GM12875 (cell line): Measurements from ENCODE around the gene BRF1.

Experiments
- H3K4me3 ChIP-seq: one replicate; pipeline ENCODE4 v1.5.1; 2011; ENCODE audit warnings: low read depth, low read length, control low read depth
- TF ChIP-seq, protein P1 (sequence below): IDR thresholded peaks from 2 replicates; pipeline ENCODE4 v1.5.1; 2011; ENCODE audit warnings: low read depth, mild to moderate bottlenecking, control low read depth, inconsistent platforms, low read length, moderate library complexity, borderline replicate concordance; ENCODE audit not compliant: insufficient read depth

The BRF1 gene

DNA sequence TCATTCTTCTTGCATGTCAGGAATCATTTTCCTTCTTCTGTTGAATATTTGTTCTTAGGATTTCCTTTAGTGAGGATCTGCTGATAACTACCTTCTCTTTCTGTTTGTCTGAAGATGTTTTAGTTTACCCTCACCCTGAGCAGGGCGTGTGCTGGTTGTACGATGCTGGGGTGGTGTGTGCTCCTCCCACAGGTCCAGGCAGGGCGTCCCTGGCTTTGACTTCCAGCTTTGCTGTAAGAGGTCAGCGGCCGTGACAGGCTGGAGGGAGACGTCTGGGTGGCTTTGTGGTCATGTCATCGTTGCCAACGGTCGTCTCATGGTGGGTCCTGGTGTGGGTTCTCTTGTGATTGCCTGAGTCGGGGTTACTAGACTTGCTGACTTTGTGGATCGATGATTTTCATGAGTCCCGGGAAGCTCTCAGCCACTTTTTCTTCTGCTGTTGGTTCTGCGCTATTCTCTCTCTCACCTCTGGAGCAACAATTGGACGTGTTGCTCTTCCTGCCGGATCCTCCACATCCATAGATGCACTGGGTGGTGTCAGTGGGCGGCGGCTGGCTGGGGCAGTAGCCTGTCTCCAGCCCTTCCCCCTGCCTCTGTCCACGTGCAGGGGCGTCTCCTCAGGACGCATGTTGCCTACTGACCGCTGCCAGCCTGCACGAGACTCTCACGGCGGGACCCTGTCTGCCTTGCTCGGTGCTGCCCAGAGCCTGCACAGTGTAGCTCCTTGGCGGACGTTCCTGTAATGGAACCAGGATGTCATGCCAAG is 22.2 kb upstream of the BRF1 start:
- H3K4me3 ChIP-seq: no peak overlapping the region
- TF ChIP-seq, protein P1, sequence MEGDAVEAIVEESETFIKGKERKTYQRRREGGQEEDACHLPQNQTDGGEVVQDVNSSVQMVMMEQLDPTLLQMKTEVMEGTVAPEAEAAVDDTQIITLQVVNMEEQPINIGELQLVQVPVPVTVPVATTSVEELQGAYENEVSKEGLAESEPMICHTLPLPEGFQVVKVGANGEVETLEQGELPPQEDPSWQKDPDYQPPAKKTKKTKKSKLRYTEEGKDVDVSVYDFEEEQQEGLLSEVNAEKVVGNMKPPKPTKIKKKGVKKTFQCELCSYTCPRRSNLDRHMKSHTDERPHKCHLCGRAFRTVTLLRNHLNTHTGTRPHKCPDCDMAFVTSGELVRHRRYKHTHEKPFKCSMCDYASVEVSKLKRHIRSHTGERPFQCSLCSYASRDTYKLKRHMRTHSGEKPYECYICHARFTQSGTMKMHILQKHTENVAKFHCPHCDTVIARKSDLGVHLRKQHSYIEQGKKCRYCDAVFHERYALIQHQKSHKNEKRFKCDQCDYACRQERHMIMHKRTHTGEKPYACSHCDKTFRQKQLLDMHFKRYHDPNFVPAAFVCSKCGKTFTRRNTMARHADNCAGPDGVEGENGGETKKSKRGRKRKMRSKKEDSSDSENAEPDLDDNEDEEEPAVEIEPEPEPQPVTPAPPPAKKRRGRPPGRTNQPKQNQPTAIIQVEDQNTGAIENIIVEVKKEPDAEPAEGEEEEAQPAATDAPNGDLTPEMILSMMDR: no peak

DNA sequence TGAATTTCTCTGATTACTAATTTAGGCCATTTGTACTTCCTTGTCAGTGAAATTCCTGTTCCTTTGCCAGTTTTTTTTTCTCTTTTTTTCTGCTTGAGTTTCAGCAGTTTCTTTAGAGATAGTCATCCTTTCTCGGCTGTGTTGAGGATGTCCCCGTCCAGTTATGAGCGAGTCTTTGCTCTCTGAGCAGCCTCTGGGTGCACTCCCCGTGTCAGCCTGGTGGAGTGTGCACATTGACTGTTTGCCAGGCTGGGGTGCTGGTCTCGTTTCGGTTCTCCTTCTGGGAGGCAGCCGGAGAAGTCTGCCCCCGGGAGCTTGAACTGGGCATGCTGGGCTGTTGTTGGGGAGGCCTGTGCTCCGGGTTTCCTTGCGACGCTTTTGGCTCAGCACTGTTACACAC is 16.7 kb upstream of the BRF1 start:
- H3K4me3 ChIP-seq: no peak overlapping the region
- TF ChIP-seq, protein P1: no peak

DNA sequence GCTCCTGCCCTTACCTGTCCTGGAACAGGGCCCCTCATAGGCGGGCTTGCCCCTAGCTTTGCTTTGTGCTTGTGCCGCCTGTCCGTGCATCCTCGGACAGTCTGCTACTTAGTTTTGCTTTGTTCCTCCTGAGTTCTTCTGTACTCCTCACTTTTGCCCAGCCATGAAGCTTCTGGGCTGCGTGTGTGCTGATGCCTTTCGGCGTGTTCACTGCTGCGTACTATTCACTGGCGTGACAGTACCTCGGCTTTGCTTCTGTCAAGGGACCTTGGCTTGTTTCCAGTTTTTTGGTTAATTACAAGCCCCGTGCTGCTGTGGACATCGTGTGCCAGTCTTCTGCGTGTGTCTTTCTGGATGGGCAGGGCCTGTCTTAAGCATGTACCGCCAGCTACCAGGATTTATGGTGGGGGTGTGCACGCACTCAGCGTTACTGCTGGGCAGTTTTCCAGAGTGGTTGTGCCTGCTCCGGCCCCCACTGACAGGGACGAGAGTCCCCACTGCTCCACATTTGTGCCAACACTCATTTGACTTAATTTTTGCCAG is 16.2 kb upstream of the BRF1 start:
- no peak overlapping the region for H3K4me3 ChIP-seq
- TF ChIP-seq, protein P1: no peak

- H3K4me3 ChIP-seq: no peak overlapping the region
- TF ChIP-seq, protein P1: no peak
Measured at GRCh38 chr14:105316577-105316941, 15.8 kb upstream of the BRF1 start.

GRCh38 chr14:105315941-105316576 is 15.3 kb upstream of the BRF1 start:
- H3K4me3 ChIP-seq: peak overlapping the region; percentile 69
- TF ChIP-seq, protein P1: no peak

DNA sequence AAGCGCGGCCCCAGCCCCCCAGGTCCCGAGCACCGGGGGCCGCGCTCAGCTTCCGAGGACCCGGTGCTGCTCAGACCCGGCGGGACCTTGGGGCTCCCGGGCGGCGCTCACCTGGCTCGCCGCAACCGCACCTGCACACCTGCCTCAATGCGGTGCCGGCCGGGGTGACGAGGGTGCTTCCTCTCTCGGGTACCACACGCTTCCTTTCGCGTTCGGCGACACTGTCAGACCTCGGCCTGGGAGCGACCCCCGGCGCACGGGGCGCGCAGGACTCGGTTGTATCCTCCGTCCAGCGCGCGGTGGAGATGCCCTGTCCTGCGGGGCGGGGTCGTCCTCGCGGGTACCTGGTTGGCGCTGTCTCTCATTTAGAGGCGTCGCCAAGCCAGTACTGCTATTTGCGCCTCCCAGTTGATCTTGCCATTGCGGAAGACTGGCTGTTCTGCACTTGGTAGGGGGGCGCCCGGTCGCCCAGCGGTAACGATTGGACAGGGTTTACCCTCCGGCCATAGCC is 14.5 kb upstream of the BRF1 start:
- H3K4me3 ChIP-seq: peak overlapping the region; percentile 69
- TF ChIP-seq, protein P1: 0 out of 2 replicates have a peak, but pooled peaks have one; percentile 1
